ENCODE measurements around the gene IKZF1.

The IKZF1 gene

DNA sequence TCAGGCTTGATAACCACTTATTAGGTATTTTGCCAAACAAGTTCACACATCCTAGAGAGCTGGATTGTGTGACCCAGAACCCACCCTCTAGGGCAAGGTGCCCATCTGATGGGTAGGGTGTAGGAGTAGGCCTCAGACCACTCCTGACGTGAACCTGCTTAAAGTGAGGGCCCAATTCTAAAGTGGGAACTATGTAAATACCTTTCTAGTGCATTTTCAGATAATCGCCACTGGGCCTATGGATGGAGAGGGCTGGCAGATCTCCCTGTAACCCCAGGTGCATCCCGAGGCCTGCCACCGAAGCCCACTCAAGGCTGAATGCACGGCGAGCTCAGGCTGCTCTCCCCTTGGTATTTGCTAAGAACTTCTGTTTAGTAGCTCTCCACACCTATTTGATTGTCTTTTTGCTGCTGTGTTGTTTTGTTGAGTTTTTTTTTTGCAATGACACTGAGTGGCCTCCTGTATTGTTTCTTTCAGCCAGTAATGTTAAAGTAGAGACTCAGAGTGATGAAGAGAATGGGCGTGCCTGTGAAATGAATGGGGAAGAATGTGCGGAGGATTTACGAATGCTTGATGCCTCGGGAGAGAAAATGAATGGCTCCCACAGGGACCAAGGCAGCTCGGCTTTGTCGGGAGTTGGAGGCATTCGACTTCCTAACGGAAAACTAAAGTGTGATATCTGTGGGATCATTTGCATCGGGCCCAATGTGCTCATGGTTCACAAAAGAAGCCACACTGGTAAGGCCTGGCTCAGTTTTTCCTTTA, 71.7 kb downstream of the IKZF1 start:
- H3K36me3 ChIP-seq (ENCODE audit: insufficient read depth, low read length), result no peaks in the 10 kb centered on the region
- H3K4me1 ChIP-seq (ENCODE audit: insufficient read depth, low read length), result no peaks in the 10 kb centered on the region
- no peaks in the 10 kb centered on the region for H3K9me3 ChIP-seq (ENCODE audit: low read length)
- H3K4me3 ChIP-seq (ENCODE audit: low read depth in 1 of 2, low read length in 2 of 2), result no peak overlapping the region
- no peak overlapping the region for H3K27ac ChIP-seq (ENCODE audit: low read depth, low read length)
- no peaks in the 10 kb centered on the region for H3K27me3 ChIP-seq (ENCODE audit: control insufficient read depth in 1 of 2, insufficient read depth in 2 of 2, low read length in 2 of 2)
- no peak overlapping the region for H3K9ac ChIP-seq (ENCODE audit: low read length)

DNA sequence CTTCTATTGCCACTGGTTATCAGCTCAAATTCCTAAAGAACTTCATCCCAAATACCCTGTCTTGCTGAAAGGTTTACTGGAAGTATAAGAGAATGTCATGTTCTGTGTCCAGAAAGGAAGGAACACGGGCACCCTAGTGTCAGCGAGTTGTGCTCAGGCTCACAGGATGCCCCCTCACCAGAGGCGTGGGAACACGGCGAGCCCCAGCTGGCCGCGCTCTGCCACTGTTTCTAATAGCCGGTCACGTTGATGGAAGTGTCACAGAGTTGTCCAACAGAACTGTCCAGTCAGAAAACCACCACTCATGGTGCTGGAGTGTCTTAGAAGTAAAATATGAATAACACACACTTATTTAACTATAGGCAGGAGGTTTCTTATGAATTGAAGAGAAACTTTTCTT, 72.8 kb downstream of the IKZF1 start:
- no peak overlapping the region for H3K9ac ChIP-seq (ENCODE audit: low read length)
- H3K4me1 ChIP-seq (ENCODE audit: insufficient read depth, low read length), result no peaks in the 10 kb centered on the region
- no peaks in the 10 kb centered on the region for H3K36me3 ChIP-seq (ENCODE audit: insufficient read depth, low read length)
- H3K4me3 ChIP-seq (ENCODE audit: low read depth in 1 of 2, low read length in 2 of 2), result no peak overlapping the region
- H3K27me3 ChIP-seq (ENCODE audit: control insufficient read depth in 1 of 2, insufficient read depth in 2 of 2, low read length in 2 of 2), result no peaks in the 10 kb centered on the region
- H3K27ac ChIP-seq (ENCODE audit: low read depth, low read length), result no peak overlapping the region
- H3K9me3 ChIP-seq (ENCODE audit: low read length), result no peaks in the 10 kb centered on the region

DNA sequence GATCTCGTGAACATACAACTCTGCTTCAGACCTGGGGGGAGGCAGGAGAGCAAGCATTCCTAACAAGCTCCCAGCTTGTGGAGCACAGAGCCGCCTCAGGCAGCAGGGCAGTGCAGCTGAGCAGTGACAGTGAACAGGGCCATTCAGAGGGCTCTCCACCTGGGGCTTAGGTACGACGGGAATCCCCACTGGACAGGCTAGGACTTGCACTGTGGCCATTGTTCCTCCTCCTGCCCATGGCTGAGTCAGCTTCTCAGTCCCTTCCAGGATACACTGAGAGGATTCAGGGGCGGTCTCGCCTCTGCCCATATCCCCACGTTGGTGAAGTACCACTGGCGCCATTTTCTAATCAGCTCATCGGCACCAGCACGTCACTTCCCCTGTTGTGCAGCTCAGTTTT, 74.6 kb downstream of the IKZF1 start:
- Histone ChIP-seq H3K27me3 (ENCODE audit: control insufficient read depth in 1 of 2, insufficient read depth in 2 of 2, low read length in 2 of 2) (no peaks in the 10 kb centered on the region), H3K27ac (ENCODE audit: low read depth, low read length) (no peak overlapping the region), H3K9me3 (ENCODE audit: low read length) (no peaks in the 10 kb centered on the region), H3K9ac (ENCODE audit: low read length) (no peak overlapping the region), H3K4me3 (ENCODE audit: low read depth in 1 of 2, low read length in 2 of 2) (no peak overlapping the region), H3K36me3 (ENCODE audit: insufficient read depth, low read length) (no peaks in the 10 kb centered on the region), H3K4me1 (ENCODE audit: insufficient read depth, low read length) (no peaks in the 10 kb centered on the region)

DNA sequence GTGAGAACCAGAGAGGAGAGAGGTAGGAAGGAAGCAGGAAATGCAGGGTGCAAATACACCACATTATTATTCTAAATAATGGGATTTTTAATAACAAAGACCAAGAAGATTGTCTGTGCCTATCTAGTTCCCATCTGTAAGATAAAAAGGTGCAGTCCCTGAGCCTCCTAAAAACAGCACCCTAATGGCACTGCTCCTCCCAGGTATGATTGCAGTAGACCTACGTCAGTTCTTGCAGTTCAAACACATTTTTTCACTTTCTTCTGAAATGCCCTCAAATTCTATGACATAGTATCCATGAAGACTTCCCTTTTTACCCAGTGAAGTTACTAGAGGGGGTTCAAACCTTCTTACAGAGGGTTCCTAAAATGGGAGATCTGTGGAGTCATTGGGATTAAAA, 75.0 kb downstream of the IKZF1 start:
- Histone ChIP-seq H3K27me3 (ENCODE audit: control insufficient read depth in 1 of 2, insufficient read depth in 2 of 2, low read length in 2 of 2) (no peaks in the 10 kb centered on the region), H3K4me1 (ENCODE audit: insufficient read depth, low read length) (no peaks in the 10 kb centered on the region), H3K4me3 (ENCODE audit: low read depth in 1 of 2, low read length in 2 of 2) (no peak overlapping the region), H3K27ac (ENCODE audit: low read depth, low read length) (no peak overlapping the region), H3K9me3 (ENCODE audit: low read length) (no peaks in the 10 kb centered on the region), H3K36me3 (ENCODE audit: insufficient read depth, low read length) (no peaks in the 10 kb centered on the region), H3K9ac (ENCODE audit: low read length) (no peak overlapping the region)

DNA sequence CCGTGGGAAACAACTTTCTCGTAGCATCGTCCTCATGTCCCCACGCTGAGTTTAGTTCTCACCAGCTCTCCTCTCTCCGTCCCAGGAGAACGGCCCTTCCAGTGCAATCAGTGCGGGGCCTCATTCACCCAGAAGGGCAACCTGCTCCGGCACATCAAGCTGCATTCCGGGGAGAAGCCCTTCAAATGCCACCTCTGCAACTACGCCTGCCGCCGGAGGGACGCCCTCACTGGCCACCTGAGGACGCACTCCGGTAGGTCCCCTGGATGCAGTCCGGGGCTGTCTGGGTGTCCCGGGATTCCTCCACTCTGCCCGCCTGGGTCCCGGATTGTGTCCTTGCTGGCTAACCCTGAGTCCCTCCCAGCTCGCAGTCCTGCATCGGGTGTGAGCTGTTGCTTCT, 77.9 kb downstream of the IKZF1 start:
- no peaks in the 10 kb centered on the region for H3K36me3 ChIP-seq (ENCODE audit: insufficient read depth, low read length)

DNA sequence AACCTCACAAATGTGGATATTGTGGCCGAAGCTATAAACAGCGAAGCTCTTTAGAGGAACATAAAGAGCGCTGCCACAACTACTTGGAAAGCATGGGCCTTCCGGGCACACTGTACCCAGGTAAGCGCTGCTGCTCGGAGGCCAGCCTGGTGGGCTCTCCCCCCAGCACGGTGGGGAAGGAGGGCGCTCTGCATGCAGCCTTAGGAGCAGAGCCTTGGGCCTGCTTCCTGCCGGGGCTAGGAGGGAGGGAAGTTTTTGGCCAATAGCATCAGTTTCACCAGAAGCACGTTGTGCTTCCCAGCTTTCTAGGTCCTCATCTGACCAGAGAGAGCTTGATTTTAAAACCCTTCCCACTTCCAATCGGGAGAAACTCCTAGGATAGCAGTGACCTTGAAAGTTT, 82.8 kb downstream of the IKZF1 start:
- Histone ChIP-seq H3K9ac (ENCODE audit: low read length) (no peak overlapping the region), H3K4me1 (ENCODE audit: insufficient read depth, low read length) (no peaks in the 10 kb centered on the region), H3K27ac (ENCODE audit: low read depth, low read length) (no peak overlapping the region), H3K27me3 (ENCODE audit: control insufficient read depth in 1 of 2, insufficient read depth in 2 of 2, low read length in 2 of 2) (no peaks in the 10 kb centered on the region), H3K36me3 (ENCODE audit: insufficient read depth, low read length) (no peaks in the 10 kb centered on the region), H3K9me3 (ENCODE audit: low read length) (no peaks in the 10 kb centered on the region), H3K4me3 (ENCODE audit: low read depth in 1 of 2, low read length in 2 of 2) (no peak overlapping the region)

More for the DNA sequence above, 77.9 kb downstream of the IKZF1 start:
- no peaks in the 10 kb centered on the region for H3K27me3 ChIP-seq (ENCODE audit: control insufficient read depth in 1 of 2, insufficient read depth in 2 of 2, low read length in 2 of 2)
- H3K4me1 ChIP-seq (ENCODE audit: insufficient read depth, low read length), result no peaks in the 10 kb centered on the region
- no peaks in the 10 kb centered on the region for H3K9me3 ChIP-seq (ENCODE audit: low read length)
- no peak overlapping the region for H3K4me3 ChIP-seq (ENCODE audit: low read depth in 1 of 2, low read length in 2 of 2)
- no peak overlapping the region for H3K9ac ChIP-seq (ENCODE audit: low read length)
- H3K27ac ChIP-seq (ENCODE audit: low read depth, low read length), result no peak overlapping the region

DNA sequence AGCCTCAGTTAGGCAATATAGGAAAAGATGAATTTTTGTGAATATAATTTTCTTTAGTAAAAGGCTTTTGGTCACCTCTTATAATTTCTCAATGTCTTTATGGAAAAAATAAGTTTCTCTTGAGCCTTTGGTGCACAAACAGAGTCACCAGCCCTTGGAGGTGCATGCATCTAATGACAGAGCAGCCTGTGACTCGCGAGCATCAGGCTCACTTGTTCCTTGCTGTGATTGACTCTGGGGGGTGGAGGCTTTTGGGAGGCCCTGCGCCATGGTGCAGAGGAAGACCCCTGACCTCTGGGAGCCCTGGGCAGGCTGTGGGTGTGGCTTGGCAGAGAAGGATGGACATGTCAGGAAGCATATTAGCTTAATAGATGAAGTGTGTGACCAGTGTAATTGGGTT, 85.4 kb downstream of the IKZF1 start:
- no peak overlapping the region for H3K4me3 ChIP-seq (ENCODE audit: low read depth in 1 of 2, low read length in 2 of 2)

DNA sequence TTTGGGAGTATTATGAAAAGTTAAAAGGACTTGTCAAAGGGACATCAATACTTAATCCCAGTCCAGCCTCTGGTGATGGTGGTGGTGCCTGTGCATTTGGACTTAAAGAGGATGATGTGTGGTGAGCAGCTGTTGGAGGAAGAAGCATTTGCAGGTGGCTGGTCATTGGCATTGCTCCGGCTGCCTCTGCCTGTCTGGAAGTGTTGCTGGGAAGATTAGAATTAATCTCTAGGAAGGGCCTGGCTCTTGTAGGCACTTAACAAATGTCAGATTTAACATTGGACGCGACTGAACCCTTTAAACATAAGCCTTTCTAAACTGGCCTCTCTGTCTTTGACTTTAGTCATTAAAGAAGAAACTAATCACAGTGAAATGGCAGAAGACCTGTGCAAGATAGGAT, 86.9 kb downstream of the IKZF1 start:
- H3K27me3 ChIP-seq (ENCODE audit: control insufficient read depth in 1 of 2, insufficient read depth in 2 of 2, low read length in 2 of 2), result no peaks in the 10 kb centered on the region

More for the DNA sequence above, 85.4 kb downstream of the IKZF1 start:
- Histone ChIP-seq H3K36me3 (ENCODE audit: insufficient read depth, low read length) (no peaks in the 10 kb centered on the region), H3K27ac (ENCODE audit: low read depth, low read length) (no peak overlapping the region), H3K9me3 (ENCODE audit: low read length) (no peaks in the 10 kb centered on the region), H3K4me1 (ENCODE audit: insufficient read depth, low read length) (no peaks in the 10 kb centered on the region), H3K9ac (ENCODE audit: low read length) (no peak overlapping the region), H3K27me3 (ENCODE audit: control insufficient read depth in 1 of 2, insufficient read depth in 2 of 2, low read length in 2 of 2) (no peaks in the 10 kb centered on the region)

DNA sequence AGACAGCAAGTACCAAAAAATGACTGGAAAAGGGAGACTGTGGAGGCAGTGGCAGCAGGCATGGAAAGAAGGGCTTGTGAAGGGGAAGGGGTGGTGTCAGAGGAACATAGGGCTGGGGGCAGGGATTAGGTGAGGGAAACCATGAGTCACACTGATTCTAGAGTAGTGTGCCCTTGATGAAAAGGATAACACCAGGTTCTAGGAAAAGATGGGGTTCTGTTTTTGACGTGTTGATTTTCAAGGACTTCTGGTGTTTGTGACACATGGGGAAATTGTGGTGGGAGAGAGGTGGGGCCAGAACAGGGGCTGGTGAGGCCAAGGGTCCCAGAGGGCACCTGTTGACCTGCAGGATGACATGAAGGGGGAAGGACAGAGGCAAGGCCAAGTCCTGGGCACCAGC, 88.6 kb downstream of the IKZF1 start:
- H3K27me3 ChIP-seq (ENCODE audit: control insufficient read depth in 1 of 2, insufficient read depth in 2 of 2, low read length in 2 of 2), result no peaks in the 10 kb centered on the region
- no peak overlapping the region for H3K4me3 ChIP-seq (ENCODE audit: low read depth in 1 of 2, low read length in 2 of 2)
- no peaks in the 10 kb centered on the region for H3K36me3 ChIP-seq (ENCODE audit: insufficient read depth, low read length)
- H3K4me1 ChIP-seq (ENCODE audit: insufficient read depth, low read length), result no peaks in the 10 kb centered on the region
- no peak overlapping the region for H3K9ac ChIP-seq (ENCODE audit: low read length)
- no peaks in the 10 kb centered on the region for H3K9me3 ChIP-seq (ENCODE audit: low read length)
- no peak overlapping the region for H3K27ac ChIP-seq (ENCODE audit: low read depth, low read length)

More for the DNA sequence above, 86.9 kb downstream of the IKZF1 start:
- Histone ChIP-seq H3K4me3 (ENCODE audit: low read depth in 1 of 2, low read length in 2 of 2) (no peak overlapping the region), H3K4me1 (ENCODE audit: insufficient read depth, low read length) (no peaks in the 10 kb centered on the region), H3K9me3 (ENCODE audit: low read length) (no peaks in the 10 kb centered on the region), H3K9ac (ENCODE audit: low read length) (no peak overlapping the region), H3K36me3 (ENCODE audit: insufficient read depth, low read length) (no peaks in the 10 kb centered on the region), H3K27ac (ENCODE audit: low read depth, low read length) (no peak overlapping the region)

DNA sequence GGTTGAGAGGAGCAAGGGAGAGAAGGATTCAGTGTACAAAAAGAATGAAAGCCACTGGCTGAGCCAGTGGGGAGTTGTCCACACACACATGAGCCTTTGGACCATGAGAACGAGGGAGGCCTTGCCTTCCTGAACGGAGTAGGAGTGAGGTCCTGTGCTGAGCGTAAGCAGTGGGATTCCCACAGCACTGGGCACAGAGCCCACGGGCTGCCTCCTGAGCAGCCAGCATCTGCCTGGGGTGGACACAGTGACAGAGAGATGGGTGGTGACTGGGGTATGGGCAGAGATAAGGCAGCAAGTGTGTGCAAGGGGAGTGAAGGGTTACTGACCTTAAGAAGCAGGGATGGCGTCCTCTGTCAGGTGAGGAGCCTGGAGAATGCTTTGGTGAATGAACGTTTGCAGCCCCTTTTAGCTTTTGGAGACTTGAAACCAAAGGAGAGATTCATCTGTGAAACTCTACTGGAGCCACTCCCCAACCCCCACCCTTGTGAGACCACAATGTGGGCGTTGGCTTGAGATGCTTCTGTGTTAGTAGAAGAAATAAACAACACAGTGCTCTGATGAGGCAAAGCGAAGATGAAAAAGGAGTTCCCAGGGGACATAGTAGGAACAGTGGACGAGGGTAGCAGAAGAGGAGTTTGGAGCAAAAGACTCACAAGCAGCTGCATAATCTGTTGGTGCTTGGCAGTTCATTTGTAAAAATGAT, 89.2 kb downstream of the IKZF1 start:
- H3K36me3 ChIP-seq (ENCODE audit: insufficient read depth, low read length), result no peaks in the 10 kb centered on the region
- no peak overlapping the region for H3K4me3 ChIP-seq (ENCODE audit: low read depth in 1 of 2, low read length in 2 of 2)
- no peak overlapping the region for H3K9ac ChIP-seq (ENCODE audit: low read length)
- no peak overlapping the region for H3K27ac ChIP-seq (ENCODE audit: low read depth, low read length)
- no peaks in the 10 kb centered on the region for H3K4me1 ChIP-seq (ENCODE audit: insufficient read depth, low read length)
- H3K9me3 ChIP-seq (ENCODE audit: low read length), result no peaks in the 10 kb centered on the region
- H3K27me3 ChIP-seq (ENCODE audit: control insufficient read depth in 1 of 2, insufficient read depth in 2 of 2, low read length in 2 of 2), result no peaks in the 10 kb centered on the region

DNA sequence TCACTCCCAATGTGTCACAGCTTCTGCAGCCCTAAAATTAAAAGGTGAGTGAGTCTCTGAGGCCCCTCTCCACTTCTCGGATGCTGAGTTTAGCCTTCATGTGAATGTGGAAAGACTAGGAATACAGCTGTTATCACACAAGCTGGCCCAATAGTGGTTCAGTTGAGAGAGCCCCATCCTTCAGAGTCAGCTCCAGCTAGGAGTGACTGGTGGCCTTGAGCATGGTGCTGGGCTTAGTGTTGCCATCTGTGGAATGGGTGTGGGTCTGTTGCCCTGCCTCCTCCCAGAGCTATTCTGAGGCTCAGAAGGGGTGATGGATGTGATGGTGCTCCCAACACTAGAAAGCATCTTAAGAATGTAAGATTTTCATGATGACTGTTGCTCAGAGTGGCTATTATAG, 89.8 kb downstream of the IKZF1 start:
- Histone ChIP-seq H3K9ac (ENCODE audit: low read length) (no peak overlapping the region), H3K36me3 (ENCODE audit: insufficient read depth, low read length) (no peaks in the 10 kb centered on the region), H3K27me3 (ENCODE audit: control insufficient read depth in 1 of 2, insufficient read depth in 2 of 2, low read length in 2 of 2) (no peaks in the 10 kb centered on the region), H3K4me3 (ENCODE audit: low read depth in 1 of 2, low read length in 2 of 2) (no peak overlapping the region), H3K9me3 (ENCODE audit: low read length) (no peaks in the 10 kb centered on the region), H3K4me1 (ENCODE audit: insufficient read depth, low read length) (no peaks in the 10 kb centered on the region), H3K27ac (ENCODE audit: low read depth, low read length) (no peak overlapping the region)

DNA sequence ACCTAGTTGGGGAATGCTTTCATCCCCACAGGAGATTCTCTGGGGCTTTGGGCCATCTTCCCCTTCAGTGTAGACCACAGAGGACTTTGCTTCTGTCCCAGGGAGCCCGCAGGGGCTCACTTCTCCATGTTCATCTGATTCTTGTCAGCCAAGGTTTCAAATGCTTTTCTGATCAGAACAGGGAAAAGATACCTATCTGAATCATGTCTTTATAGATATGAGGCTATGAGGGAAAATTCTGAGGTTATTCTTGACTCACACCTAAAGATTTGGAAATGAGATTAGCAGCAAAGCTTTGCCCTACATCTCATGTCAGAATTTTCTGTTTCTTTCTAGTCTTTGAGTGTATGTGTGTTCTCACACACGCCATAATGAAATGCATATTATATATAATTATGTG, 92.3 kb downstream of the IKZF1 start:
- Histone ChIP-seq H3K36me3 (ENCODE audit: insufficient read depth, low read length) (no peaks in the 10 kb centered on the region), H3K27ac (ENCODE audit: low read depth, low read length) (no peak overlapping the region), H3K4me1 (ENCODE audit: insufficient read depth, low read length) (no peaks in the 10 kb centered on the region), H3K9me3 (ENCODE audit: low read length) (no peaks in the 10 kb centered on the region), H3K9ac (ENCODE audit: low read length) (no peak overlapping the region), H3K4me3 (ENCODE audit: low read depth in 1 of 2, low read length in 2 of 2) (no peak overlapping the region), H3K27me3 (ENCODE audit: control insufficient read depth in 1 of 2, insufficient read depth in 2 of 2, low read length in 2 of 2) (peaks cover 0 to 8% of the 10 kb centered on the region in 2 donors)
